Breast epithelium (tissue), 4 donors: ENCODE results near the gene USP6NL. TPM values are rescaled to one million over a fixed set of nuclear protein-coding genes. Genes with fewer than 3 reads are reported as not detected.

ENCODE experiments used
- DNase-seq, 2 donors: peaks; one replicate each; pipeline ENCODE4 v3.0.0-alpha.2; 2019; ENCODE audit warnings: low spot score in 2 of 2
- H3K27ac ChIP-seq, 2 donors: fragments of 200-600 bp; sonication (generic) in 1 of 2; one replicate each; pipeline ENCODE4 v1.5.1; 2016 to 2019; ENCODE audit warnings: mild to moderate bottlenecking in 1 of 2
- H3K27me3 ChIP-seq, 2 donors: fragments of 200-600 bp; sonication (generic) in 1 of 2; one replicate each; pipeline versions ENCODE4 v1.5.1 to v1.6.0; 2017 to 2019; ENCODE audit warnings: control low read depth in 1 of 2, mild to moderate bottlenecking in 1 of 2
- H3K36me3 ChIP-seq: fragments of 200-600 bp; one replicate; pipeline ENCODE4 v1.5.1; 2019
- H3K4me1 ChIP-seq, 2 donors: fragments of 200-600 bp; sonication (generic); one replicate each; pipeline ENCODE4 v1.5.1; 2016 to 2019; ENCODE audit warnings: control low read depth in 1 of 2
- H3K4me3 ChIP-seq, 3 donors: fragments of 200-600 bp; sonication (generic); 1 replicate in 2 of 3; 2 replicates in 1 of 3; pipeline ENCODE4 v1.5.1; 2016 to 2019; ENCODE audit warnings: mild to moderate bottlenecking in 3 of 3, moderate library complexity in 2 of 3
- H3K9me3 ChIP-seq, 2 donors: fragments of 200-600 bp; sonication (generic) in 1 of 2; one replicate each; pipeline ENCODE4 v1.5.1; 2016 to 2019; ENCODE audit warnings: control low read depth in 1 of 2
- POLR2A ChIP-seq: fragments of 450-650 bp; IDR thresholded peaks from one replicate; pipeline ENCODE4 v1.6.1; 2016; ENCODE audit warnings: antibody characterized with exemption, mild to moderate bottlenecking, moderate library complexity
- POLR2AphosphoS5 ChIP-seq, 3 donors: sonication (generic); formaldehyde crosslinking; IDR thresholded peaks; one replicate each; pipeline ENCODE4 v1.6.1; 2017; ENCODE audit warnings: antibody characterized with exemption in 3 of 3
- intact Hi-C: fragments of 100-400 bp; cut with DNase I; formaldehyde crosslinking; loops from one replicate; pipeline ENCODE4 v1.15.1; 2023; ENCODE audit warnings: low total_unique reads
- total RNA-seq, 3 donors: library from RNA; depleted of rRNA; stranded (reverse); fragments of >200 nt; gene quantifications; one replicate each; pipeline ENCODE4 v1.1.0, GENCODE V29; 2016
- TF ChIP-seq, protein P1 (sequence below), 3 donors: fragments of 450-650 bp; IDR thresholded peaks; one replicate each; pipeline ENCODE4 v1.5.1; 2016 to 2017; ENCODE audit warnings: antibody characterized with exemption in 3 of 3, mild to moderate bottlenecking in 3 of 3, moderate library complexity in 3 of 3

USP6NL gene
- total RNA-seq, 3 donors from 2014 or later, result 13.8 to 28.7 (median 19.7) TPM

DNA sequence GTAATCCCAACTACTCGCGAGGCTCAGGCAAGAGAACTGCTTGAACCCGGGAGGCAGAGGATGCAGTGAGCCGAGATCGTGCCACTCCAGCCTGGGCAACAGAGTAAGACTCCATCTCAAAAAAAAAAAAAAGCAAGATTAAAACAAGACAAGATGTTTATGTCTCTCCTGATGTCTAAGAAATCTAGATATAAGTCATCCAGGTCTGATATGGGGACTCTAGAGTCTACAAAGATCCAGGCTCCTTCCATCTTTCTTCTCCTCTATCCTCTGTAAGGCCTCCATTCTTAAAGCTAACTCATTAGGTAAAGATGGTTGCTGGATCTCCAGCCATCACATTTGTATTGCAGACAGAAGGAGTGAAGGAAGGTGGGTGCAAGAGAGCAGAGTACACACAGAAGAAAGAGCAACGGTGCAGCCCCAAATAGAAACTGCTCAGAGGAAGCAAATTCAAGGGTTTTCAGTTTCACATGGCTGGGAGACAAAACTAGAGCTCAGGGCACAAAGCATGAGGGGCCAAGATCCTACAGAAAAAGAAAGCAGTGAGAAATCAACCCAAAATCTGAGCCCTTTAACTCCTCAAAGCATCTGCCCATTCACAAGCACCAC lies 57.6 kb downstream of the USP6NL start:
- no peaks in the 10 kb centered on the region for H3K4me1 ChIP-seq
- intact Hi-C loops, result no loop called here
- TF ChIP-seq POLR2A, result no peak
- no peak for TF ChIP-seq POLR2AphosphoS5 (IDR thresholded peaks at IDR 0.05)
- TF ChIP-seq, protein P1, sequence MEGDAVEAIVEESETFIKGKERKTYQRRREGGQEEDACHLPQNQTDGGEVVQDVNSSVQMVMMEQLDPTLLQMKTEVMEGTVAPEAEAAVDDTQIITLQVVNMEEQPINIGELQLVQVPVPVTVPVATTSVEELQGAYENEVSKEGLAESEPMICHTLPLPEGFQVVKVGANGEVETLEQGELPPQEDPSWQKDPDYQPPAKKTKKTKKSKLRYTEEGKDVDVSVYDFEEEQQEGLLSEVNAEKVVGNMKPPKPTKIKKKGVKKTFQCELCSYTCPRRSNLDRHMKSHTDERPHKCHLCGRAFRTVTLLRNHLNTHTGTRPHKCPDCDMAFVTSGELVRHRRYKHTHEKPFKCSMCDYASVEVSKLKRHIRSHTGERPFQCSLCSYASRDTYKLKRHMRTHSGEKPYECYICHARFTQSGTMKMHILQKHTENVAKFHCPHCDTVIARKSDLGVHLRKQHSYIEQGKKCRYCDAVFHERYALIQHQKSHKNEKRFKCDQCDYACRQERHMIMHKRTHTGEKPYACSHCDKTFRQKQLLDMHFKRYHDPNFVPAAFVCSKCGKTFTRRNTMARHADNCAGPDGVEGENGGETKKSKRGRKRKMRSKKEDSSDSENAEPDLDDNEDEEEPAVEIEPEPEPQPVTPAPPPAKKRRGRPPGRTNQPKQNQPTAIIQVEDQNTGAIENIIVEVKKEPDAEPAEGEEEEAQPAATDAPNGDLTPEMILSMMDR (IDR thresholded peaks at IDR 0.05), result no peak
- no peaks in the 10 kb centered on the region for H3K36me3 ChIP-seq
- H3K27me3 ChIP-seq, result no peaks in the 10 kb centered on the region
- H3K9me3 ChIP-seq, result no peaks in the 10 kb centered on the region
- no peak for DNase-seq
- H3K4me3 ChIP-seq, result no peak overlapping the region
- no peak overlapping the region for H3K27ac ChIP-seq

- no peak overlapping the region for H3K4me3 ChIP-seq
- intact Hi-C loops, result no loop called here
- no peaks in the 10 kb centered on the region for H3K9me3 ChIP-seq
- no peaks in the 10 kb centered on the region for H3K27me3 ChIP-seq
- H3K36me3 ChIP-seq, result no peaks in the 10 kb centered on the region
- H3K4me1 ChIP-seq, result no peaks in the 10 kb centered on the region
- no peak for DNase-seq
- TF ChIP-seq POLR2A (no peak), POLR2AphosphoS5 (IDR thresholded peaks at IDR 0.05) (no peak)
- TF ChIP-seq, protein P1 (IDR thresholded peaks at IDR 0.05), result no peak
- peak overlapping the region; percentile 49 to 72 for H3K27ac ChIP-seq
These were observed 59.4 kb downstream of the USP6NL start for GRCh38 chr10:11551916-11552602.

- intact Hi-C loops, result no loop called here
- Histone ChIP-seq H3K27me3 (no peaks in the 10 kb centered on the region), H3K4me1 (no peaks in the 10 kb centered on the region), H3K36me3 (no peaks in the 10 kb centered on the region), H3K4me3 (no peak overlapping the region), H3K9me3 (no peaks in the 10 kb centered on the region), H3K27ac (peak overlapping the region in 1 of 2 donors; percentile 72)
- no peak for DNase-seq
- TF ChIP-seq POLR2AphosphoS5 (IDR thresholded peaks at IDR 0.05), result no peak
- no peak for TF ChIP-seq POLR2A
- TF ChIP-seq, protein P1 (IDR thresholded peaks at IDR 0.05), result no peak
These were observed 60.3 kb downstream of the USP6NL start for GRCh38 chr10:11551104-11551503.

DNA sequence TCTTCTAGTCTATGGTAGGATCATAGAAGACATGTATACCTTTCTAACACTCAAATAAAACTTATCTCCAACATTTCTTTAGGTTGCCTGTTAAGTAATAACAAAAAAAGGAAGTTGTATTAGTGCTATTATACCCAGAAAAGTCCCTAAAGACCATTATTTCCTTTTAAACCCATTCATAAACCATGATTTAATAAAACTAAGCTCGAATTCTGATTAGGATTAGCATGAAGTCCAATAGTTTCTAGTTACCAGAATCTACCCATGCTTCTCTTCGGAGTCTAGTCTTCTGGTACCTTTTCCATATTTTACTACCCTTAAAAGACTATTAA lies 62.7 kb downstream of the USP6NL start:
- no peak overlapping the region for H3K27ac ChIP-seq
- TF ChIP-seq POLR2AphosphoS5 (IDR thresholded peaks at IDR 0.05), result no peak
- TF ChIP-seq POLR2A, result no peak
- TF ChIP-seq, protein P1 (IDR thresholded peaks at IDR 0.05), result no peak

DNA sequence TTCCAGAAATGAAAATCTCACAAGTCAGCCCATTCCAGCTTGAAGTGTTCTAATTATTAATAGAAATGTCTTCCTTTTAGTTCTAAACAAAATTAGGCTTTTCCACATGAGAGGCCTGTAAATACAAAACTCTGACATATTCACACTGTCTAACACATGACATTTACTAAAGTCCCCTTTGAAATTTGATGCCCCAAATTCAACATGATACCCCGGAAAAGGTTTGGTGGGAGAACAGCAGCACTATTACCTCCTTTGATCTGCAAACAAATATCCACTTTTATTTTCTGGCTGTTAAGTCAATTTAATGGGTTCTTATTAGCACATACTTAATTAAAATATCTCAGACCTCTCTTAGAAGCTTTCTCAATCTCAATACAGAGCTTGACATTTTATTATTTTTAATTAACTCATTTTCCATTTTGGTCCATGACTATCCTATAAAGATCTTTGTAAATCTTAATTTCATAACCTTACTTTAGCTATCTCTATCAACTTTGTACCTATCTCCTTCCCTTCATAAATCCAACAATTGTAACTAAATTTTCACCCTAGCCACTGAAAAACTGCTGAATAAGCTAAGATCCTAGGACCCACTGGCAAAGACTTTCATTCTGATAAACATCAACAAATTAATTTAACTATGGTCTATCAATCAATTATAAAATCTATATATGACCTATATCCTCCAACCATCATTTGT lies 63.2 kb downstream of the USP6NL start:
- no peak overlapping the region for H3K27ac ChIP-seq
- H3K4me3 ChIP-seq, result no peak overlapping the region
- intact Hi-C loops, result no loop called here
- no peaks in the 10 kb centered on the region for H3K9me3 ChIP-seq
- TF ChIP-seq, protein P1 (IDR thresholded peaks at IDR 0.05), result no peak
- TF ChIP-seq POLR2AphosphoS5 (IDR thresholded peaks at IDR 0.05) (no peak), POLR2A (no peak)
- H3K27me3 ChIP-seq, result no peaks in the 10 kb centered on the region
- H3K36me3 ChIP-seq, result no peaks in the 10 kb centered on the region
- no peak for DNase-seq
- H3K4me1 ChIP-seq, result no peaks in the 10 kb centered on the region

More for the DNA sequence above, 62.7 kb downstream of the USP6NL start:
- Histone ChIP-seq H3K9me3 (no peaks in the 10 kb centered on the region), H3K27me3 (no peaks in the 10 kb centered on the region), H3K36me3 (no peaks in the 10 kb centered on the region), H3K4me1 (no peaks in the 10 kb centered on the region), H3K4me3 (no peak overlapping the region)
- DNase-seq, result no peak
- intact Hi-C loops, result no loop called here
